ENCODE measurements around the gene MYO7B.

DNA sequence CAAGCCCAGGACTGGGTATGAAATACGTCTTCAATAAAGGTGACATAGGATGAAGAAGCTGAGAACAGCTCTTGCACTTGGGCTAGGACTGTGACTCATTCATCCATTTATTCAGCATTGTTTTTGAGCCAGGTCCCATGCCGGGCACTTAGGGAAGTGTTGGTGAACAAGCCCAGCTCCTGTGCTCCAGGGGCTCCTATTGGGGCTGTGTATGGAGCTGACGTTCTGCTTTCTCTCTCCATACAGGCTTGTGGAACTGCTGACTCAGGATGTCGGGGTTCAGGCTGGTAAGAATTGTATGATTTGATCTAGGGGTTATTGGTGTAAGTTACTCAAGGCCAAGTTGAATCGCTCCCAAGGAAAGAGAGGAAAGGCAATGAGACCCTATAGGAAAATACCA is 24.0 kb downstream of the MYO7B start:
- TF ChIP-seq CTCF (IDR thresholded peaks at IDR 0.05; ENCODE audit: low read depth, low read length): no peak
- no peak for TF ChIP-seq EZH2phosphoT487 (IDR thresholded peaks at IDR 0.05; ENCODE audit: low read depth)

All from OCI-LY3 (cell line).